Hematopoietic multipotent progenitor cell treated with erythropoietin and hydrocortisone succinate and interleukin-3 and kit ligand, for 17 days (in vitro differentiated cells): ENCODE measurements around the gene LYZL1.
"Not testable (repeated sequence)": the region's sequence is repeated elsewhere in the genome, so short reads cannot be mapped to it uniquely, and the experiment has no call there.

ENCODE experiments used
- DNase-seq: peaks from one replicate; pipeline ENCODE4 v3.0.0-alpha.2; 2015; ENCODE audit warnings: low spot score

LYZL1 gene

GRCh38 chr10:29288906-29289305 is at the start of gene LYZL1:
LYZL1 (plus strand) TSS chr10:29289070; CDS start chr10:29291868, 2,798 bp downstream.
- DNase-seq: not testable (repeated sequence)

GRCh38 chr10:29239569-29240472 is 49.0 kb upstream of the LYZL1 start:
- DNase-seq: no peak

- DNase-seq: no peak
Observed at GRCh38 chr10:29240986-29241660, 47.7 kb upstream of the LYZL1 start.

GRCh38 chr10:29241925-29242324 is 46.9 kb upstream of the LYZL1 start:
- DNase-seq: no peak

GRCh38 chr10:29243066-29243465 is 45.8 kb upstream of the LYZL1 start:
- DNase-seq: no peak

- no peak for DNase-seq
Observed at GRCh38 chr10:29243750-29244149, 45.1 kb upstream of the LYZL1 start.

GRCh38 chr10:29244978-29245377 is 43.9 kb upstream of the LYZL1 start:
- no peak for DNase-seq

- no peak for DNase-seq
Observed at GRCh38 chr10:29245476-29245875, 43.4 kb upstream of the LYZL1 start.

- no peak for DNase-seq
Observed at GRCh38 chr10:29246449-29246848, 42.4 kb upstream of the LYZL1 start.

GRCh38 chr10:29248158-29248557 is 40.7 kb upstream of the LYZL1 start:
- no peak for DNase-seq

GRCh38 chr10:29249018-29249417 is 39.9 kb upstream of the LYZL1 start:
- DNase-seq: no peak

GRCh38 chr10:29250066-29250465 is 38.8 kb upstream of the LYZL1 start:
- no peak for DNase-seq

GRCh38 chr10:29252811-29253689 is 35.8 kb upstream of the LYZL1 start:
- no peak for DNase-seq

- DNase-seq: no peak
Observed at GRCh38 chr10:29253690-29254029, 35.2 kb upstream of the LYZL1 start.

GRCh38 chr10:29254123-29255046 is 34.5 kb upstream of the LYZL1 start:
- no peak for DNase-seq

GRCh38 chr10:29255104-29255503 is 33.8 kb upstream of the LYZL1 start:
- no peak for DNase-seq

- DNase-seq: no peak
Observed at GRCh38 chr10:29256019-29256418, 32.9 kb upstream of the LYZL1 start.

GRCh38 chr10:29256586-29256985 is 32.3 kb upstream of the LYZL1 start:
- DNase-seq: no peak

- no peak for DNase-seq
Observed at GRCh38 chr10:29257106-29257783, 31.6 kb upstream of the LYZL1 start.

GRCh38 chr10:29257784-29258135 is 31.1 kb upstream of the LYZL1 start:
- no peak for DNase-seq

- no peak for DNase-seq
Observed at GRCh38 chr10:29259498-29259897, 29.4 kb upstream of the LYZL1 start.
